ENCODE measurements around the gene LRP1B.

LRP1B gene

DNA sequence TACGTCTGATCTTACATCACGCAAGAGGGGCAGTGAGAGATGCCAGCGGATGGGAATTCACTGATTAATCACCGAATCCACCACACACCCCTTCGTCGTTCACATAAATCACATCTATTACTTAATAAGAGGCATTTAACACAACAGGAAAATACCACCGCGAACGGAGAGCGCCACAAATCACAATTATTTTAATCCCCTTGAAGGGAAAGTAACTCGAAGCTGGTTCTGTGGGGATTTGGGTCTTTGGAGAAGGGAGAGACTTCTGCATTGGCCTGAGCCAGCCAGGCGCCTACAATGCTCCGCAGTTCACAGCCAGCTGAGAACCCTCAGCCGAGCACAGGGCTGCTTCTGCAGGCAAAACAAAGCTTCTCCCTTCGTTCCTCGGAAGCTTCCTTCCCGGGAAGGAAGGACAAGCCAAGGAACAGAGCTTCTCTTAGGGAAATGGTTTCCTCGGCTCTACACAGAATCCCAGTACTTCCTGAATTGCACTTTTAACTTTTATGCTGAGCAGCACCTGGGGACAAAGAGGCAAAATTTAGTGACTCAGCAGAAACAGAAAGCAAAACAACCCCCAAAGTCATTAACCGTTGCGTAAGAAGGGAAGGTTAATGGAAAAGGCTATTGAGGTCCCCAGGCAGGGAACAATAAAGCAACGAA is at the start of gene LRP1B:
Gene LRP1B (minus strand): TSS at position 7 of the 660 bp plus-strand sequence. CDS start 287 bp downstream, outside the sequence.
- DNase-seq (ENCODE audit: low read depth) = no peak

- no peak for DNase-seq (ENCODE audit: low read depth)
Measured at GRCh38 chr2:142179686-142180085, 48.9 kb upstream of the LRP1B start.

DNA sequence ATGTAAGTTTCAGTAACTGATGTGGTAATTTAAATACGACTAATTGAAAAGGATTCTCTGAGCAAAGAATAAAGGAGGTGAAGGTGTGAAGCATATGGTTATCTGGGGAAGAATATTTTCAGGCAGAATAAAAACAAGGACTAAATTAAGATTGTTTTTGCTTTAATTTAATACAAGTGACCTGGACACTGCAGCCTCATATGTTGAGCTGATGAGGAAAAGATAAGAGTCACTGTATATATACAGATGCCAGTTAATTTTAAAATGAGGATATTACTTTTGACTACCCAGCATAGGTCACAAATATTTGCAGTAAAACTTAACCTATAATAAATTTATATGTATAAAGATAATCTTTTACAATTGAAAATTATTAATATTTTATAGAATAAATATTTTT is 47.8 kb upstream of the LRP1B start:
- no peak for DNase-seq (ENCODE audit: low read depth)

GRCh38 chr2:142176941-142177340 is 46.1 kb upstream of the LRP1B start:
- no peak for DNase-seq (ENCODE audit: low read depth)

GRCh38 chr2:142175813-142176338 is 45.1 kb upstream of the LRP1B start:
- no peak for DNase-seq (ENCODE audit: low read depth)

GRCh38 chr2:142174176-142174575 is 43.4 kb upstream of the LRP1B start:
- no peak for DNase-seq (ENCODE audit: low read depth)

- no peak for DNase-seq (ENCODE audit: low read depth)
Measured at GRCh38 chr2:142170847-142171246, 40.0 kb upstream of the LRP1B start.

DNA sequence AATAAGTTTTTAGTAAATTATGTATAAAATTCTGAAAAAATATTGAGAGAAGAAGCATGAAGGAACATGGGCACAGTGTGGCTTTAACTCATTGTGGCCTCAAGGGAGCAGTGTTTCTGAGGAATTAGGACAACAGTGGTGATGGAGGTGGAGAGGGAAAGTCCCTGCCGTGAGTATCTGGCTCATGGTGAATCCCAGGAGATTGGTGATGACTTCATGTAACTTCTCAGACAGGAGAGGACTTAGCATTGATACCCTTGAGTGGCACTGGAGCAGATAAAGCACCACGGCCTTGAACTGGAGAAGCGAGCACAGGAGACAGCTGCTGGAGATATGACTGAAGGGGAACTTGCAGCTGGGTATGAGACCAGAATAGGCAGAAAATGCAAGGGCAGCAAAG is 35.0 kb upstream of the LRP1B start:
- no peak for DNase-seq (ENCODE audit: low read depth)

- no peak for DNase-seq (ENCODE audit: low read depth)
Measured at GRCh38 chr2:142153601-142154000, 22.8 kb upstream of the LRP1B start.

DNA sequence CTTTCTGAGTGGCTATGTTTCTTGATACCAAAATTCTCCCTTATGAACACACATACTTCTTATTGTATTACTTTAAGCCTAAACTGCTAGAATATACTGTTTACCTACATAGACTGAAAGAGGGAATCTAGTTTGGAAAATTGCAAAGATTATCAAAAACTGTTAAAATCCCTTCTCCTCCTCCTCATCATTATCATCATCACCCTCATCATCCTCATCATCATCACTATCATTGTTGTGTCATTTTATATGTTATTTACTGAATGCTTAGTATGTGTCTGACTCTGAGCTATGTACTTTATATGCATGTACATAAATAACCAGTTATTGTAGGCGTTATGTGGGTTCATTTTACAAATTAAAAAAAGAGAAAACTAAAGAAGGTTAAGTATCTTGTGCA is 19.6 kb upstream of the LRP1B start:
- no peak for DNase-seq (ENCODE audit: low read depth)

DNA sequence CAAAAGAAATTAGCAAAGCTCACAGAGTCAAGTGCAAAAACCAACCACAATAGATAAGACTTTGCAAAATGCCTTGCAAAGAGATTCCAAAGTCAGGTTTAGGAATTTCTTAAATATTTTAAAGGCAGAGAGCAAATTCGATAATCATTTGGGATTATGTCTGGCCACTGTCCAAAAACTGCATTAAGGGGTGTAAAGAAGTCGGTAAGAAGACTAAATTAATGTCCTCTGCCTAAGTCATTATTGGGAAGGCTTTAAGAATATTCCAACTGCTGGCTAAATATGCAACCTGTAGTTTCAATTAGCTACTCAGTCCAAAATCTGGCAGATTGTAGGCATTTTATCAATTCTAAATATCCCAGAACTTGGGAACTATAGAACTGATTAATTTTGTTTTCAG is 13.7 kb upstream of the LRP1B start:
- no peak for DNase-seq (ENCODE audit: low read depth)

DNA sequence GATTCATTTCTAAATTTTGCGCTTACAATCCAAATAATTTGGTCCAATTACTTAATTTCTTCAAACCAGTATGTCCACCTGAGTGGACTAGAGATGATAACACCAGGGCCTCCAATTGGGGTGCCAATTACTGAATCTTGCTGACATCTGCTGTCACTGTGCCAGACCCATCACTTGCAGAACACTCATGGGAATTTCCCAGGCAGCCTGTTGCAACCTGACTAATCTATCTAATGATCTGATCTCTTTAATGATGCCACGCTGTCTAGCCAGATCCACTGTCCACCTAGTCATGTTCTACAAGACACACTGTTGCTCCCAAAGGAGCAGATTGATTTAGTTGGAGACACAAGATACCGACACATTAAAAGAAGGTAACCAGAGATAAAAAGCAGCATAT is 11.8 kb upstream of the LRP1B start:
- DNase-seq (ENCODE audit: low read depth) = no peak

DNA sequence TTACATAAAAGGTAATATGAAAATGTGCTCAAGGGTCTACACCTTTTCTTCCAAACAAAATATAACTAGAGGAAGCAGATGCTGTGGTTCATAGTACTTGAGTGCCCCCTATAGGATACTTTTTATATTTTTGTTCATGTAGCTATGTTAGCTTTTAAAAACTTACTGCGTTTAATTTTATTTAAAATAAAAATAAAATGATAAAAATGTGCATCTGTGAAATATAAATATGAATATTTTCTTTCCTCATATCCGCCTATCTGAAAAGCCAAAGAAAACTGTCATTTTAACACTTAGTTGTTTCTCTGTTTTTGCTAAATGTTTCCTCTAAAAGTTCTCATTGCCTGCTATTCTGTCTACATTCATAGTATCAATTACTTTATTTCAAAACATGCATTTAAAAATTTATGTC is 9.6 kb upstream of the LRP1B start:
- DNase-seq (ENCODE audit: low read depth) = no peak

- DNase-seq (ENCODE audit: low read depth) = no peak
Measured at GRCh38 chr2:142139384-142139783, 8.6 kb upstream of the LRP1B start.

GRCh38 chr2:142136571-142136970 is 5.8 kb upstream of the LRP1B start:
- DNase-seq (ENCODE audit: low read depth) = no peak

GRCh38 chr2:142134911-142135310 is 4.1 kb upstream of the LRP1B start:
- DNase-seq (ENCODE audit: low read depth) = no peak

DNA sequence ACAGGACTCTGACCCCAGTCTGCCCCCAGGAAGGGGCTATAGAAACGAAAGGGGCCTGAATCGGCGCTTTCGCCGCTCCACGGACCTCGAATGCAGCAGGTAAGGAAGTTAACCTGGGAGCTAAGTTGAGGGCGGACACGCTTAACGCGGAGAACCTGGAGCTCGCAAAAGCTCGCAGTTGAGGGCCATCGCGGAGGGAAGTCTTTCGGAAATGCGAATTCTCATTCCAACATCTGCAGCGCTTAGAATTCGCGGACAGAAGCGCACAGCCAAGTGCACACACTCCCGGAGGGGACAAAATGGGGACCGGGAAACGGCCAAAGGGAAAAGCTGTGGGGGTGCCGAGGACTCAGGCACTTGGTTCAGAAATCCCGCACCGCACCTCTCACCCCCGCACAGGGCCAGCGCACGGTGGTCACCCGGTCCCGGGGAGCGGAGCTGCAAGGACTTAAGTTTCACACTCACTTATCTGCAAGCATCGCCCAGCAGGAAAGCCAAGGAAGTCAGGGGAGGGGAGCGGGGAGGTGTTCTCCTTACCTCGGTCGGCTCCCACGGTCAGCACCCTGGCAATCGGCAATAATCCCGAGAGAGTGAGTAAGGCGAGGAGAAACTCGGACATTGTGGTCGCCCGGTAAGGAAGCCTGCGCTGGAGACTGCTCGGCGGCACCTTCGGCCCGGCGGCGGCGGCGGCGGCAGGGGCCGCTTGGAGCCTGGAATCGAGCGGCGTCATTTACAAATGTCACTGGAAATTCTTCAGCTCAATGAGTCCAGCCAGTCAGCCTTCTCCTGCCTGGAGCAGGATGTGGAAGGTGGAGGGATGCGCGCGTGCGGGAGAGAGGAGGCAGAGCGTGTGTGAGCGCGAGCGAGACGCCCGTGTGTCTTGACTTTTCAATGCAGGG is 456 bp downstream of the LRP1B start:
- DNase-seq (ENCODE audit: low read depth) = no peak

- no peak for DNase-seq (ENCODE audit: low read depth)
Measured at GRCh38 chr2:142128105-142128504, 2.7 kb downstream of the LRP1B start.

DNA sequence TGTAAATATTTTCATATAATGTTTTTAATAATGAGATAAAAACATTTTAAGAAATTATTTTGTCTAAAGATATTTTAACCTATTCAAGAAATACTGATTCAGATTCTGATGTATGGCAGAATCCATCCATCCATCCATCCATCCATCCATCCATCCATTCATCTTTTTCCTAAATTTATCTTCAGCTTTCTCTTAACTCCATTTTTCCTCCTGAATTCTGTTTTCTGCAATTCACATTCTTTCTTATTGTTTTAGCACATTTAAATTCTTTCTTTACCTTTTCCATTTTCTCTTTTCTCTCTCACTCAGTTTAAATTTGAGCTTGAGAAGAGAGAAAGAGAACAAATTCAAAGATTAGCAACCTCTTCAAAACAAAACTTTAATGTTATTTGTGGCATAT is 3.6 kb downstream of the LRP1B start:
- no peak for DNase-seq (ENCODE audit: low read depth)

DNA sequence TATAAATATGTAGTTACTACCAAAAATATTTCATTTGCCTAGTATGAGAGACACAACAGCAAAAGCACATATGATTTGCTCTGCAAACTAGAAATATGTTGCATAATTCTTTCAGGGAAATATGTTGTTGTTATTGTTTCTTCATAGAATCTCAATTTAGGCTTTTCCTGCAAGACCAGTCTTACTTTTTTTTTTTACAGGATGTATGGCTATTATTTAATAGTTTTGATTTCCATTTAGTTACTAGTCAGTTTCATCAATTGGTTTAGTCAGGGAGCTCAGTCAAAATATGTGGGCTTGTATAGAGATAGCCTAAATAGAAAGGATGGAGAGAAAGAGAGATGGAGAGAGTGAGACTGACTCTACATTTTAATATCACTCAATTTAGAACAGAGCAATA is 6.1 kb downstream of the LRP1B start:
- no peak for DNase-seq (ENCODE audit: low read depth)

DNA sequence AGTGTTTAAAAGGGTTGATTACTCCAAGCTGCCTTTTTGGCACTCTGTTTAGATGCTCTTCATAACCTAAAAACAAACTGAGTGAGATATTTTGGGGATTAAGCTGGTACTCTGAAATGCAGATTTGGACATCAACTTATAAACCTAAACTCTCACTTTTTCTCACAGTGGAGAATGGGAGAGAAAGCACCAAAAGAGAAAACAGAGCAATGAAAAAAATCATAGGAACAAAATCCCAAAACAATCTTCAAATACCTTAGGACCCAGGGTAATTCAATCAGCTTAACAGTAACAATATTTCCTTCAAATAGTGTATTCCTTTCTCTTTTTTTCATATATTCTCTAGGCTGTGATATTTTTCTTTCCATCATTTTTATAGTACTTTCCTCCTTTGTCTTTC is 11.5 kb downstream of the LRP1B start:
- no peak for DNase-seq (ENCODE audit: low read depth)

DNA sequence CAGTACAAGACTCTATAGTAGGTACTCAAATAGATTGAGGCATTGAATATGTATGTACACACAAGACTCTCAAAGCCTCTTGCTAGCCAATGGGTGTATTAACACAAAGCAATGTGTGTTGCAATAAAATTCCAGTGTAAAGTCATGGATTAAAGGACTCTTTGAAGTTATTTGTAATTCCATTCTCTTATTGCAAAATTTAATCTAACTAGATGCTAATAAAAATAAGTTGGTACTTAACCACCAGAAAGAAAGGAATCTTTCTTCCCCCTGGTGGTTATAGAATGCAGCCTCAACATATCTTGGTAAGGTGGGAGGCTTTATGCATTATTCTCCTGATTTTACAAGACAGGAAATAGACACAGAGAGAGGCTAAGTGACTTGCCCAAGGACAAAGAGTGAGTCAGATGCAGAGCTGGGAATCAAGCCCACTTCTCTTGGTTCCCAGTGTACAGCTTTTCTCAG is 18.0 kb downstream of the LRP1B start:
- no peak for DNase-seq (ENCODE audit: low read depth)

GRCh38 chr2:142104134-142104758 is 26.6 kb downstream of the LRP1B start:
- no peak for DNase-seq (ENCODE audit: low read depth)
